Prostate gland (tissue), 2 donors: Measurements from ENCODE around the gene C12orf50. TPM values are rescaled to one million over a fixed set of nuclear protein-coding genes. Genes with fewer than 3 reads are reported as not detected.
"Not testable (repeated sequence)": the region's sequence is repeated elsewhere in the genome, so short reads cannot be mapped to it uniquely, and the experiment has no call there.

Source experiments
- DNase-seq: peaks from one replicate; pipeline ENCODE4 v3.0.0-alpha.2; 2019; ENCODE audit warnings: low spot score
- H3K27ac ChIP-seq, 2 donors: fragments of 200-600 bp; sonication (generic); 2 replicates each; pipeline ENCODE4 v1.5.1; 2017 to 2019
- H3K27me3 ChIP-seq: fragments of 200-600 bp; sonication (generic); replicated peaks from 2 replicates; pipeline ENCODE4 v1.5.1; 2019; ENCODE audit not compliant: insufficient read depth
- H3K36me3 ChIP-seq, 2 donors: fragments of 200-600 bp; sonication (generic); 1 replicate in 1 of 2; 2 replicates in 1 of 2; pipeline versions ENCODE4 v1.5.1 to v1.8.1; 2017 to 2019
- H3K4me1 ChIP-seq: fragments of 200-600 bp; sonication (generic); replicated peaks from 2 replicates; pipeline ENCODE4 v1.5.1; 2019
- H3K4me3 ChIP-seq, 2 donors: fragments of 200-600 bp; sonication (generic); 2 replicates each; pipeline ENCODE4 v1.5.1; 2017 to 2019
- H3K9me3 ChIP-seq: fragments of 200-600 bp; sonication (generic); 2 replicates; pipeline ENCODE4 v1.5.1; 2017
- CTCF ChIP-seq, 4 experiments: fragments of 200-600 bp in 2 of 4; fragments of 450-650 bp in 2 of 4; sonication (generic) in 2 of 4; IDR thresholded peaks; 1 replicate in 3 of 4; 2 replicates in 1 of 4; pipeline ENCODE4 v1.5.1; 2016 to 2019; ENCODE audit warnings: antibody characterized with exemption in 4 of 4, mild to moderate bottlenecking in 2 of 4, moderate library complexity in 2 of 4
- POLR2A ChIP-seq: fragments of 450-650 bp; IDR thresholded peaks from one replicate; pipeline ENCODE4 v1.6.1; 2016; ENCODE audit warnings: antibody characterized with exemption, mild to moderate bottlenecking
- POLR2AphosphoS5 ChIP-seq: sonication (generic); formaldehyde crosslinking; IDR thresholded peaks from one replicate; pipeline ENCODE4 v1.6.1; 2017; ENCODE audit warnings: antibody characterized with exemption
- WGBS: methylation state at CpG from one replicate; pipeline ENCODE4 v1.1.5; 2018; 5-methylcytosine and 5-hydroxymethylcytosine counted together
- intact Hi-C: fragments of 100-400 bp; cut with DNase I; formaldehyde crosslinking; loops from one replicate; pipeline ENCODE4 v1.14.2; 2022
- total RNA-seq, 2 donors: library from RNA; depleted of rRNA; stranded (reverse); fragments of >200 nt; gene quantifications; one replicate each; pipeline ENCODE4 v1.1.0, GENCODE V29; 2016

The C12orf50 gene
- total RNA-seq, 2 donors from 2014 or later = 6.7 TPM; not detected in 1

GRCh38 chr12:88037770-88038169 lies 8.6 kb upstream of the C12orf50 start:
- 32% methylated on average over 1 of the region's 1 CpG for WGBS
- H3K4me1 ChIP-seq = no peaks in the 10 kb centered on the region

DNA sequence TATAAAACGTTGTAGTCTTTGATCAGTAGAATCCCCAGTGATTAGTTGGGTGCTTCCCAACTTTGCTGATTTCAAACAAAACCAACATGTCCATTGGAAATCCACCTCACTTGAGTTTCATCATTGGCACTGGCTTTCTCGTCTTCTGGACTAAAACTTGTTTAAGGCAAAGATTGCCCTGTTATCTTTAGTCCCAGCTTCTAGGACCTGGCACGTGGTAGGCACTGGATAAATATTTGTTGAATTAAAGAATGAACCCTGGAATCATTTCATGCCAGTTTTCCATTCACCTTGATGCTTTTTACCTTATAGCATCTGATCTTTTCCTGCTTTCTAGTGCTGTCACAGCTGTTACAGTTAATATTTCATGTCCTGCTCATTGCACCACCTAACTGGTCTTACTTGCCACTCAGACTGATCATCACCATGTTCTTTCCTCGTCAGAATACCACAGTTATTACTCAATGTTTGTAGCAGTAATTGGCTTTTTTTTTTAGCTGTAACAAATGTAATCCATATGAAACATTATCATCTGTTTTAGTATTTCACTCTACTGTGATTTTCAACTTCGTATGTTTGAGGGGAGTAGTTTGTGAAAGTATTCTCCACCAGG lies 7.3 kb upstream of the C12orf50 start:
- H3K27me3 ChIP-seq = no peaks in the 10 kb centered on the region
- WGBS = 24% methylated on average over 5 of the region's 5 CpGs
- no peaks in the 10 kb centered on the region for H3K4me1 ChIP-seq
- intact Hi-C loops = no loop called here
- H3K9me3 ChIP-seq = no peaks in the 10 kb centered on the region
- H3K4me3 ChIP-seq = peak overlapping the region in 1 of 2 donors; percentile 65
- TF ChIP-seq POLR2AphosphoS5 = no peak
- no peak for TF ChIP-seq POLR2A
- TF ChIP-seq CTCF (IDR thresholded peaks at IDR 0.05) = no peak
- DNase-seq = no peak
- H3K36me3 ChIP-seq = no peaks in the 10 kb centered on the region
- no peak overlapping the region for H3K27ac ChIP-seq

More at GRCh38 chr12:88037770-88038169, 8.6 kb upstream of the C12orf50 start:
- H3K9me3 ChIP-seq = no peaks in the 10 kb centered on the region
- intact Hi-C loops = no loop called here
- no peak overlapping the region for H3K4me3 ChIP-seq
- no peak for DNase-seq
- no peaks in the 10 kb centered on the region for H3K36me3 ChIP-seq
- no peak for TF ChIP-seq CTCF (IDR thresholded peaks at IDR 0.05)
- TF ChIP-seq POLR2A = no peak
- no peak for TF ChIP-seq POLR2AphosphoS5
- H3K27ac ChIP-seq = no peak overlapping the region
- no peaks in the 10 kb centered on the region for H3K27me3 ChIP-seq

- 7% methylated on average over 5 of the region's 5 CpGs for WGBS
- Histone ChIP-seq H3K27me3 (no peaks in the 10 kb centered on the region), H3K4me1 (no peaks in the 10 kb centered on the region), H3K4me3 (peak overlapping the region; percentile 65 to 71), H3K9me3 (no peaks in the 10 kb centered on the region), H3K27ac (peak overlapping the region; percentile 68 to 75), H3K36me3 (no peaks in the 10 kb centered on the region)
- TF ChIP-seq POLR2AphosphoS5 (no peak), POLR2A (no peak), CTCF (IDR thresholded peaks at IDR 0.05) (no peak)
- DNase-seq = no peak
- intact Hi-C loops = no loop called here
Observed at GRCh38 chr12:88035907-88036289, 6.7 kb upstream of the C12orf50 start.

DNA sequence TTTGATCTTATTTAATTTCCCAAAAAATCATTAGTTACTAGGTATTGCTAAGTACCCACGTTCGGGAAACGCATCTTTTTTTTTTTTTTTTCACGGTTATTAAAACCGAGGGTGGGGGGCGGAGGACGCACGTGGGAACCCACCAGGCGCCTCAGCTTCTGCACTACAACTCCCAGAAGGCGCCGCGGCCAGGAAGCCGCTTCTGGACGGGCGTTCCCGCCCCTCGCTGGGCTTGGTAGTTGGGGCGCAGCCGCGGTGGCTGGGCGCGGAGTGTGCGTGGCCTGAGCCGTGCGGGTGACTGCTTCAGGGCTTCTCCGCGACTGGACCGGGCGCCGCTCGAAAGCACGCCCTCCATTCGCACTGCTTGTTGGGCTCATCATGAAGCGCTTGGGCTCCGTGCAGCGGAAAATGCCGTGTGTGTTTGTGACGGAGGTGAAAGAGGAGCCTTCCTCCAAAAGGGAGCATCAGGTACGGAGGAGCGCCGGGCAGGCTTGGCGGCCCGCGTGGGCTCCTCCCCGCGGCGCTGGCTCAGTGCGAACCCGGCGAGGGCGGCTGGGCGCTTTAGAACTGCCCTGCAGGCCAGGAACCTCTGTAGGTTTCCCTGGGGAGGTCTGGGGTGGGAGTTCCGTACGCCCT lies 6.2 kb upstream of the C12orf50 start:
- peak; percentile 89 for DNase-seq
- H3K27ac ChIP-seq = peak overlapping the region; percentile 68 to 75
- peak; percentile 91 for TF ChIP-seq POLR2A
- peak in 1 of 4 experiments; percentile 18 for TF ChIP-seq CTCF (IDR thresholded peaks at IDR 0.05)
- TF ChIP-seq POLR2AphosphoS5 = peak; percentile 95
- no peaks in the 10 kb centered on the region for H3K9me3 ChIP-seq
- intact Hi-C loops = no loop called here
- WGBS = under 1% methylated on average over 54 of the region's 54 CpGs
- no peaks in the 10 kb centered on the region for H3K27me3 ChIP-seq
- H3K36me3 ChIP-seq = no peaks in the 10 kb centered on the region
- H3K4me3 ChIP-seq = peak overlapping the region; percentile 65 to 71
- H3K4me1 ChIP-seq = no peaks in the 10 kb centered on the region

DNA sequence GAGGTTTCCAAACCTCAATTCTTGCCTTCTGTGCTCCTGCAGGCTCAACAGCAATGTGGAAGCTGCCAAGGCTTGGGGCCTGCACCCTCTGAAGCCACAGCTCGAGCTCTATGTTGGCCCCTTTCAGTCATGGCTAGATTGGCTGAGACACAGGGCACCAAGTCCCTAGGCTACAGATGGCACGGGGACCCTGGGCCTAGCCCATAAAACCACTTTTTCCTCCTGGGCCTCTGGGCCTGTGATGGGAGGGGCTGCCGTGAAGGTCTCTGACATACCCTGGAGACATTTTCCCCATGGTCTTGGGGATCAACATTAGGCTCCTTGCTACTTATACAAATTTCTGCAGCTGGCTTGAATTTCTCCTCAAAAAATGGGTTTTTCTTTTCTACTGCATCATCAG lies 2.0 kb upstream of the C12orf50 start:
- H3K36me3 ChIP-seq, H3K4me3 ChIP-seq, H3K27ac ChIP-seq, H3K9me3 ChIP-seq, DNase-seq, intact Hi-C loops, H3K27me3 ChIP-seq, H3K4me1 ChIP-seq: not testable (repeated sequence)
- WGBS = 83% methylated on average over 3 of the region's 3 CpGs
